ENCODE results near the gene PLA2G2D. TPM values are rescaled to one million over a fixed set of nuclear protein-coding genes. Genes with fewer than 3 reads are reported as not detected.
A peak's percentile ranks its signal among the peaks of the same experiment; 100 is the strongest.

Gene PLA2G2D
- total and polyA plus RNA-seq, 2 of the 8 experiments (the other 6 are each of a cell fraction or from before 2014, with no cell fraction given): not detected

DNA sequence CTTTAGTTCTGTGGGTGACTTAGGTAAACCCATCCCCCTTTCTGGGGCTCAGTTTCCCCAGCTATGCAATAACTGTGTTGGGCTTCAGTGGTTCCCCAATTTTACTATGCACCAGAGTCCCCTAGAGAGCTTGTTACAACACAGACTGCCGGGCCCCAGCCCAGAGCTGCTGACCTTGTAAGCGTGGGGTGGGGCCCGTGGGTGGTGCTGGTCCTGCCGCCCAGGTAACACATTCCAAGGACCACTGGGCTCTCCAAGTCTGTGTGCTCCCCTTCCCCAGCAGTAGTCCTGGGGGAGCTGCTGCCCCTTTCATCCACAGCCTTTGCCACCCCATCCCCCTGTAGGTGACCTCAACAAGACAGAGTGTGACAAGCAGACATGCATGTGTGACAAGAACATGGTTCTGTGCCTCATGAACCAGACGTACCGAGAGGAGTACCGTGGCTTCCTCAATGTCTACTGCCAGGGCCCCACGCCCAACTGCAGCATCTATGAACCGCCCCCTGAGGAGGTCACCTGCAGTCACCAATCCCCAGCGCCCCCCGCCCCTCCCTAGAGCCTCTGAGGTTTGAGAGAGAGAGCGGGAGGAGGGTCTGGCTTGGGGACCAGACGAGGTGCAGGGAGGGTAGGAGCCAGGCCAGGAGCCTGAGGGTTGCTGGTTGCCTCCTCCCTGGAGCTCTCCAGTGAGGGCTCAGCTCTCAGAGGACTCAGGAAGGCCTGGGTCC is 28.7 kb upstream of the PLA2G2D start:
- no peak overlapping the region for H3K23ac ChIP-seq (ENCODE audit: insufficient read length)
- H3K79me2 ChIP-seq (ENCODE audit: control insufficient read depth in 1 of 2, insufficient read depth in 2 of 2, low read length in 2 of 2): no peaks in the 10 kb centered on the region
- no peaks in the 10 kb centered on the region for H3K23me2 ChIP-seq (ENCODE audit: low read depth, low read length)
- H3K14ac ChIP-seq (ENCODE audit: insufficient read length): no peak overlapping the region
- H3K27ac ChIP-seq (ENCODE audit: low read depth, low read length): no peak overlapping the region
- FAIRE-seq (no peak), DNase-seq (ENCODE audit: low read depth in 1 of 2, low spot score in 2 of 2) (no peak)
- no peaks in the 10 kb centered on the region for H3K27me3 ChIP-seq (replicated peaks in 1 of 4; ENCODE audit: control insufficient read depth in 3 of 4, extremely low read depth in 1 of 4, insufficient read depth in 3 of 4, low read length in 3 of 4)
- no peak overlapping the region for H3K4me2 ChIP-seq (ENCODE audit: insufficient read depth in 1 of 2, low read depth in 2 of 2, low read length in 2 of 2)
- H2AFZ ChIP-seq (ENCODE audit: low read length): no peak overlapping the region
- H3K4me3 ChIP-seq (ENCODE audit: extremely low read depth in 1 of 4, insufficient read depth in 2 of 4, low read depth in 3 of 4, low read length in 4 of 4): no peak overlapping the region
- H2BK5ac ChIP-seq (ENCODE audit: low read depth, low read length): peak overlapping the region; percentile 44; the same call in 1 of the 2 replicates
- no peaks in the 10 kb centered on the region for H4K20me1 ChIP-seq (replicated peaks in 1 of 2; ENCODE audit: control insufficient read depth in 1 of 2, insufficient read depth in 2 of 2, low read length in 2 of 2)
- ChIA-PET POLR2A (ENCODE audit: partially characterized antibody) (no interaction called here), CTCF (ENCODE audit: partially characterized antibody) (interaction anchor here (1.6 to 13.5 kb wide), 3 partner anchors 45 to 229 kb away, joined by 10 to 127 read pairs (median 79); partner anchors contain the start of gene PLA2G2E)
- no peak overlapping the region for H3K4ac ChIP-seq (replicated peaks; ENCODE audit: insufficient read length, low read depth, low read length)
- no peak overlapping the region for H2BK120ac ChIP-seq (replicated peaks; ENCODE audit: low read depth, low read length)
- H2BK20ac ChIP-seq (ENCODE audit: low read length): 0 out of 2 replicates have a peak overlapping the region, but pooled peaks have one; percentile 72
- H4K8ac ChIP-seq (ENCODE audit: extremely low read depth, insufficient read depth, low read length): no peak overlapping the region; the same call in 1 of the 2 replicates
- H3K9ac ChIP-seq (replicated peaks in 1 of 4; ENCODE audit: extremely low read depth in 1 of 4, low read depth in 3 of 4, low read length in 3 of 4): no peak overlapping the region
- no peak overlapping the region; the same call in 1 of the 2 replicates for H3K18ac ChIP-seq (ENCODE audit: extremely low read depth, low read length)
- no peak overlapping the region for H4K5ac ChIP-seq (ENCODE audit: insufficient read length, low read depth, low read length)
- H3K36me3 ChIP-seq (ENCODE audit: control insufficient read depth in 2 of 4, insufficient read depth in 4 of 4, low read length in 3 of 4): no peaks in the 10 kb centered on the region
- H2BK15ac ChIP-seq (ENCODE audit: low read length): 0 out of 2 replicates have a peak overlapping the region, but pooled peaks have one; percentile 81
- no peak for TF ChIP-seq BRCA1 (IDR thresholded peaks at IDR 0.05; ENCODE audit: low read depth, low read length)
- no peak for TF ChIP-seq CHD1 (IDR thresholded peaks at IDR 0.05; ENCODE audit: low read depth, low read length)
- 0 out of 2 replicates have a peak overlapping the region, but pooled peaks have one; percentile 86 for H2AK5ac ChIP-seq (ENCODE audit: low read depth, low read length)
- H3K4me1 ChIP-seq (replicated peaks in 1 of 4; ENCODE audit: control insufficient read depth in 3 of 4, insufficient read depth in 4 of 4, low read length in 3 of 4): peaks cover 0 to 11% (median 5%) of the 10 kb centered on the region in 4 experiments; a peak in 5 of 7 replicates
- no peak overlapping the region for H3K56ac ChIP-seq (replicated peaks; ENCODE audit: insufficient read length, low read depth, low read length)
- 96% methylated on average over 7 of the region's 13 CpGs; no CpG with 5 or more reads in 1 of the 2 experiments for WGBS, 2 experiments (ENCODE audit: extremely low coverage in 1 of 2, insufficient coverage in 1 of 2, insufficient read length in 1 of 2, insufficient replicate concordance in 2 of 2, low coverage in 1 of 2, low lambda C conversion rate in 2 of 2, missing lambda C conversion rate in 1 of 2)
- H2BK12ac ChIP-seq (ENCODE audit: low read depth, low read length): peak overlapping the region; percentile 80; the same call in 1 of the 2 replicates
- H3K9me3 ChIP-seq (ENCODE audit: insufficient read depth in 2 of 2, low read depth in 1 of 2, low read length in 1 of 2): no peaks in the 10 kb centered on the region
- no peak overlapping the region for H4K91ac ChIP-seq (replicated peaks; ENCODE audit: insufficient read length, low read length)
- no peaks in the 10 kb centered on the region for H3K79me1 ChIP-seq (ENCODE audit: low read depth, low read length)
